Stomach (tissue), 9 donors: Measurements from ENCODE around the gene GPRIN2. TPM values are rescaled to one million over a fixed set of nuclear protein-coding genes. Genes with fewer than 3 reads are reported as not detected.
A peak's percentile ranks its signal among the peaks of the same experiment; 100 is the strongest.

Source experiments
- DNase-seq, 2 donors: peaks; one replicate each; pipeline versions ENCODE4 v3.0.0 to v3.0.0-alpha.2; 2013 to 2019
- H3K27ac ChIP-seq, 5 donors: fragments of 200-600 bp in 4 of 5; sonication (generic) in 4 of 5; one replicate each; pipeline ENCODE4 v1.5.1; 2013 to 2019; ENCODE audit warnings: mild to moderate bottlenecking in 1 of 5, moderate library complexity in 1 of 5
- H3K27me3 ChIP-seq, 3 donors: fragments of 200-600 bp; sonication (generic); one replicate each; pipeline ENCODE4 v1.5.1; 2017 to 2019; ENCODE audit warnings: mixed run types in 1 of 3
- H3K36me3 ChIP-seq, 4 donors: fragments of 200-600 bp; sonication (generic); 1 replicate in 3 of 4; 2 replicates in 1 of 4; pipeline ENCODE4 v1.5.1; 2016 to 2019
- H3K4me1 ChIP-seq, 4 donors: fragments of 200-600 bp; sonication (generic); one replicate each; pipeline ENCODE4 v1.5.1; 2016 to 2019
- H3K4me3 ChIP-seq, 4 donors: fragments of 200-600 bp; sonication (generic) in 3 of 4; one replicate each; pipeline ENCODE4 v1.5.1; 2016 to 2019; ENCODE audit warnings: mild to moderate bottlenecking in 1 of 4
- H3K9me3 ChIP-seq, 4 donors: fragments of 200-600 bp; sonication (generic); one replicate each; pipeline ENCODE4 v1.5.1; 2016 to 2019
- CTCF ChIP-seq, 7 experiments: fragments of 450-650 bp in 4 of 7; fragments of 200-600 bp in 3 of 7; sonication (generic) in 3 of 7; IDR thresholded peaks; one replicate each; pipeline ENCODE4 v1.5.1; 2016 to 2019; ENCODE audit warnings: antibody characterized with exemption in 7 of 7, control low read depth in 2 of 7, mild to moderate bottlenecking in 1 of 7
- EP300 ChIP-seq: sonication (generic); formaldehyde crosslinking; IDR thresholded peaks from one replicate; pipeline ENCODE4 v1.6.1; 2017; ENCODE audit warnings: antibody characterized with exemption
- POLR2A ChIP-seq, 4 donors: fragments of 450-650 bp; IDR thresholded peaks; one replicate each; pipeline ENCODE4 v1.6.1; 2016; ENCODE audit warnings: antibody characterized with exemption in 4 of 4, control low read depth in 2 of 4, mild to moderate bottlenecking in 1 of 4, moderate library complexity in 1 of 4
- POLR2AphosphoS5 ChIP-seq, 3 donors: sonication (generic); formaldehyde crosslinking; IDR thresholded peaks; one replicate each; pipeline ENCODE4 v1.6.1; 2016; ENCODE audit warnings: antibody characterized with exemption in 3 of 3
- WGBS, 5 donors: extraction: QIAGEN DNeasy Blood & Tissue Kit in 3 of 5; methylation state at CpG; one replicate each; pipeline versions ENCODE4 v1.1.5 to v1.1.7; 2013 to 2018; 5-methylcytosine and 5-hydroxymethylcytosine counted together
- intact Hi-C: fragments of 100-400 bp; cut with DNase I; formaldehyde crosslinking; loops from one replicate; pipeline ENCODE4 v1.15.1; 2023; ENCODE audit warnings: low total_unique reads
- polyA plus RNA-seq, 3 donors: library from polyadenylated mRNA; stranded (reverse); fragments of 200-250 nt; gene quantifications; one replicate each; pipeline ENCODE4 v1.2.3, GENCODE V29; 2013
- total RNA-seq, 5 donors: library from RNA; depleted of rRNA; stranded (reverse); fragments of >200 nt; gene quantifications; one replicate each; pipeline versions ENCODE4 v1.1.0 to v1.2.3, GENCODE V29; 2014 to 2016
- donor health status: healthy with polysubstance abuse.
- donor health status: Bipolar disorder and iron deficiency.
- donor health status: healthy.

Gene GPRIN2
- total and polyA plus RNA-seq, 8 donors, result 3.5 to 27.8 (median 11.1) TPM

- WGBS, 5 donors, result 58 to 76% (median 64%) methylated on average over 12 of the region's 12 CpGs
- intact Hi-C loops, result no loop called here
- H3K36me3 ChIP-seq, result peaks cover 0 to 22% (median 19%) of the 10 kb centered on the region in 4 donors
- TF ChIP-seq EP300, result no peak
- no peak overlapping the region for H3K4me3 ChIP-seq
- DNase-seq, result peak in 1 of 2 donors; percentile 48
- no peaks in the 10 kb centered on the region for H3K9me3 ChIP-seq
- H3K4me1 ChIP-seq, result peaks cover 15 to 40% (median 30%) of the 10 kb centered on the region in 4 donors
- peaks cover 4 to 32% (median 24%) of the 10 kb centered on the region in 3 donors for H3K27me3 ChIP-seq
- H3K27ac ChIP-seq, result no peak overlapping the region
These were observed 4.5 kb downstream of the GPRIN2 start for GRCh38 chr10:46551701-46552525.

- Histone ChIP-seq H3K4me1 (peaks cover 7 to 31% (median 22%) of the 10 kb centered on the region in 4 donors), H3K27me3 (peaks cover under 1 to 24% (median 15%) of the 10 kb centered on the region in 3 donors), H3K27ac (no peak overlapping the region), H3K9me3 (no peaks in the 10 kb centered on the region), H3K36me3 (peaks cover 0 to 22% (median 19%) of the 10 kb centered on the region in 4 donors), H3K4me3 (no peak overlapping the region)
- intact Hi-C loops, result no loop called here
- 74 to 81% (median 78%) methylated on average over 8 of the region's 8 CpGs for WGBS, 5 donors
- TF ChIP-seq EP300, result no peak
- no peak for TF ChIP-seq POLR2A (IDR thresholded peaks at IDR 0.05)
- no peak for TF ChIP-seq CTCF (IDR thresholded peaks at IDR 0.05)
- TF ChIP-seq POLR2AphosphoS5 (IDR thresholded peaks at IDR 0.05), result no peak
- DNase-seq, result no peak
These were observed 5.4 kb downstream of the GPRIN2 start for GRCh38 chr10:46550795-46551700.

GRCh38 chr10:46550076-46550790 is 6.2 kb downstream of the GPRIN2 start:
- TF ChIP-seq POLR2AphosphoS5 (IDR thresholded peaks at IDR 0.05), result no peak
- intact Hi-C loops, result no loop called here

GRCh38 chr10:46549171-46550075 is 7.0 kb downstream of the GPRIN2 start:
- H3K36me3 ChIP-seq, result peaks cover 0 to 22% (median 19%) of the 10 kb centered on the region in 4 donors
- H3K27ac ChIP-seq, result no peak overlapping the region
- peaks cover 0 to 12% (median 0%) of the 10 kb centered on the region in 3 donors for H3K27me3 ChIP-seq
- no peak overlapping the region for H3K4me3 ChIP-seq
- TF ChIP-seq CTCF (IDR thresholded peaks at IDR 0.05), result no peak
- TF ChIP-seq POLR2A (IDR thresholded peaks at IDR 0.05), result no peak
- TF ChIP-seq POLR2AphosphoS5 (IDR thresholded peaks at IDR 0.05), result no peak
- no peak for TF ChIP-seq EP300
- 86 to 91% (median 89%) methylated on average over 30 to 31 of the region's 31 CpGs for WGBS, 5 donors
- peak in 1 of 2 donors; percentile 25 for DNase-seq
- no peaks in the 10 kb centered on the region for H3K9me3 ChIP-seq
- intact Hi-C loops, result no loop called here
- H3K4me1 ChIP-seq, result peaks cover 8 to 32% (median 25%) of the 10 kb centered on the region in 4 donors

More at GRCh38 chr10:46550076-46550790, 6.2 kb downstream of the GPRIN2 start:
- peaks cover 0 to 22% (median 19%) of the 10 kb centered on the region in 4 donors for H3K36me3 ChIP-seq
- H3K9me3 ChIP-seq, result no peaks in the 10 kb centered on the region
- peak in 1 of 2 donors; percentile 26 for DNase-seq
- no peak overlapping the region for H3K4me3 ChIP-seq
- 84 to 88% (median 85%) methylated on average over 20 of the region's 20 CpGs for WGBS, 5 donors
- no peak overlapping the region for H3K27ac ChIP-seq
- peaks cover 0 to 15% (median 7%) of the 10 kb centered on the region in 3 donors for H3K27me3 ChIP-seq
- peaks cover 0 to 24% (median 19%) of the 10 kb centered on the region in 4 donors for H3K4me1 ChIP-seq
